ENCODE measurements around the gene GJB6.

The GJB6 gene

DNA sequence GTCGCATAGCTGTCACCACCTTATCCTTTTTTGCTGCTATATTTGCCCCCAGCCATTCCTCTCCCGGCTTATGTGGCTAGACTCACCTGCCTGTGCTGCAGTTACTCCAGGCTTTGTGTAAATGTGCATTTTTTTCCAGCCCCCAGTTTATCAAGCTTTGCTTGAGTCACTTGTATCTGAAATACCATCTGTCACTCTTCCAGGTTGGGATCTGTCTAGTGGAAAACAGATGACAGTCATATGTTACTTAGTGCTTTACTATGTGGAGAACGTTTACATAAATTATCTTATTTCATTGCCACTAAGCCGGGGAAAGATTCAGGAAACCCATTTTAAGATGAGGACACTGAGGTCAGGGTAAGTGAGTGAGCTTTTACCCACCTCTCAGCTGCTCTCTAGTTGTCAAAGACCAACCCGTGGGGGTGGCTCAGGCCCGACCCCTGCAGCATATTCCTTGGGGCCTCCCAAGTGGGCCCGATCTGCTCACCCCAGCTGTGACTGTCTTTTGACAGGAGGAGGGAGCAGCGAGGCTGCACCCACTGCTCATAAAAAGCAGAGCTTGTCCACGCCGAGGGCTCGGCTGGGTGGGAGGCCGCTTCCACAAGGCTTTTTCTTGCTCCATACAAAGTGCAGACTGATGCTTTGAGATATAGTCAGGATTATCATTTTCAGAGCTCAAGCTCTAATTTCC, 46.6 kb downstream of the GJB6 start:
- DNase-seq: no peak

DNA sequence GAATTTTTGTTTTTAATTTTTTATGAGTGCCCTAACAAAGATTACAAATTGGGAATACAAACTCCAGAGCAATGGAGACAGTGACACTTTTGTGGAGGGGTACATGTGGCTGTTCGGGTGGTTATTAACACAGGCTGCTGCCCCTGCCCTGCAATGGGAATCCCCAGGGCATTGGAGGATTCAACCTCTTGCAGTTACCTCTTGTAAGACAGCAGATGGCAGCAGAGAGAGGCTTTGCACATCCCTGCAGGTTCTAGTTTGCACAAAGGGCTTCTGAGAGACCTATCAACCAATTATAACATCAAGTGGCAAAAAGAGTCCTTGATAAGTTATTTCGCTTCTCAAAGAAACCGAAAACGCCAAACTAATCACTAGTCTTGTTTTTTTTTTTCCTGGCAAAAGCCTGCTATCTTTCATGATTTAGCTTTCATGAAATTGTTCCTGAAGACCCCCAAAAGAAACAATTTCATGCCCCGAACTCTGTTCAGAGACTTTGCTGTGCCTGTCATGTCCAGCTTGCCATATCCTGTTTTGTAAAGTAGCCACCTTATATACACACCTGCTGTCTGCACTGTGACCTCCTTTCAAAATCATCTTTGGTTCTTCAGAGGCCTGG, 49.8 kb downstream of the GJB6 start:
- DNase-seq: peak; percentile 66 to 75

DNA sequence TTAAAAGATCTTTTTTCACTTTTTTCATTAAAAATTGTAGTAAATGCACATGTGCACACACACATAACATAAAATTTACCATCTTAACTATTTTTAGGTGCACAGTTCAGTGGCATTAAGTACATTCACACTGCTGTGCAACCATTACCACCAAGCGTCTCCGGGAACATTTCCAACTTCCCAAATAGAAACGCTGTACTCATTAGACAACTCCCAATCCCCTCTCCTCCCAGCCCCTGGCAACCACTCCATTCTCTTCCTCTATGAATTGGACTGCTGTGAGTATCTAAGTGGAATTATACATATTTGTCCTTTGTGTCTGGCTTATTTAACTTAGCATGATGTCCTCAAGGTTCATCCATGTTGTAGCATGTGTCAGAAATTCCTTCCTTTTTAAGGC, 50.9 kb downstream of the GJB6 start:
- DNase-seq: no peak

DNA sequence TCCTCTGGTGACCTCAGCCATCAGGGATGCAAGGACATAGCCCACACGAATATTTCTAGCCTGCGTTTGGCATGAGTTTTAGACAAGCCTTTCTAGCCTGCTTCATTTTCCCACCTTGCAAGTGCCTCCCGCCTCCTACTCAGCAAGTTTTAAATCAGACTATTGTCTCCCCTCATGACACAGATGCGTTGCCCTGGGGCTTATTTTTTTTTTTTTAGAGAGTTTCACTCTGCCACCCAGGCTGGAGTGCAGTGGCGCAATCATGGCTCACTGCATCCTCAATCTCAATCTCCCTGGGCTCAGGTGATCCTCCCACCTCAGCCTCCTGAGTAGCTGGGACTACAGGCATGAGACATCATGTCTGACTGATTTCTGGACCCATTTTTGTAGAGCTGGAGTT, 54.0 kb downstream of the GJB6 start:
- no peak for DNase-seq

DNA sequence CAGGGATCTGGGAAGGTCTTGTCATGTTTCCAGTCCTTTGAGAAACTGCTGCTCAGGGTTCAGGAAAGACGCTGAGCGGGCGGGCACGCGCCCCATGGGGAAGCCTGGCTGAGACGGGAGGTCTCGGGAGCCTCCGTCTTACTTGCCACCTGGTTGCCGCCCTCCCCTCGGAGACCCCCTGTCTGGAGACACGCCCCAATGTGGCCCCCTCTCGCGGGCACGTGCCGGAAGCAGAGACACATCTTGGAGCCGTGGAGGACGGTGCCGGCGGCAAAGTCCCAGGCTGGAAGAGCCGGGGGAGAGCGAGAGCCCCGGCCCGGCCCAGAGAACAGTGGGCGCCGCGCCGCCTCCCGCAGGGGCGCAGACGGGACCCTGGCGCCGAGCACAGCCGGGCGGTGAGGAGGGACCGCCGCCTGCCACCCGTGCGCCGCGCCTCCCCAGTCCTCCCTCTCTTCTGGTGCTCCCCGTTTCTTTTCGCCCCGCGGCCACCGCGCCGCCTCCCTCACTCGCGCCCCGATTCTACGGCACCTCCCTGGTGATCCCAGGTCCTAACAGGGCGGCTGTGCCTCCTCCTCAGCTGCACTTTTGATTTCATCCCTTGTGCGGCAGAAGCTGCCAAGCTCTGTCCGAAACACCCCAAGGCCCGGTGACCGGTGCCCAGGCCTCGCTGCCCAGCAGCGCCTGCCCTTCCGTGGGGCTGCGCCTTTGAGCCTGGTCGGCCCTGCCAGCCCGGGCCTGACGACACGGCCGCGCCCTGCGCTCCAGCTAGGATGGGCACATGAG, 54.9 kb downstream of the GJB6 start:
- no peak for DNase-seq

DNA sequence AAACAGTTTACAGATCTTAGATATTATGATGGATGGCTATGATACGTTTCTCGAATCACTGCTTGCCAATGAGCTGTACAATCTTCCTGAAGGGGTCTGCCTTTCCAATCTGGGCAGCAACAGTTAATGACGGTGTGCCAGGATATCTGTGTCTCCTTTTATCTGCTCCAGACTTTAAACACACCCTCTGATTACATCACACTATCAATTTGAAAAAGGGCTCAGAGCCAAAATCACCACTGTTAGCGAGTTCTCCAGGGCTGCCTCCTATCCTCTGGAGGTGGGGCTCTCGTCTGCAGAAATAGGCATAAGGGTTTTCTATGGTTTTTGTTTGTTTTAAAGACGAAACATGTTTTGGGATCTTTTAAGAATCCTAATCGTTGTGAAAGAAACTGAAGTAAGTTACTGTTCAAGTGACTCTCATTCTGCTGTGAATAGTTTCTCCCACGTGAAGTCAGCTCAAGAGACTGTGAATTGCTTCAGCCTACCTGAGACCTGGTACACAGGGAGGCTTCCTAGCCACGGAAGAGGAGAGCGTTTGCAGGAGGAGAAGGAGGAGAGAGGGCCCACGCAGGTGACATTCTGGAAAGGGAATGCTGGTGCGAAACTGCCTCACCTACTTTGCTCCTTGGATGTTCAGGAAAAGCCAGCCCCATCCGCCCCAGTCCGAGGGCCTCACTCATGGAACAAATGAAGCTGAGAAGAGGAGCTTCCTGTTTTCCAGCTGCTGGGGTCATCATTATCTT, 56.0 kb downstream of the GJB6 start:
- DNase-seq: no peak

DNA sequence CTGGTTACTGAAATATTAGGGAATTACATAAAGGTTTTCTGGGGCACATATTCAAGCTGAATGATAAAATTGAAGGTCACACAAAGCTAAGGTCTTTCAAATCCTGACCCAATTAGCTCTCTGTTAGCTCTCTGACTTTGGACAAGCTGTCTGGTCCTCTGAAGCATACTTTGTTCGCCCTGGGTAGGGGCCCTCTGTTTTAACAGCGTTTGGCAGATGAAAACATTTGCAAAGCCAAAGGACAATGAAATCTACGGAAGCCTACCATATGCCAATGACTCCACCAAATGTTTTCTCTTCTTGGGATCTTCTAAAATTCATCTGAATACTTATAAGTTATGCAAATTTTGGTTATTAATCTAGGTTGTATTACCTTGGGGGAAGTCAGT, 56.7 kb downstream of the GJB6 start:
- DNase-seq: no peak

DNA sequence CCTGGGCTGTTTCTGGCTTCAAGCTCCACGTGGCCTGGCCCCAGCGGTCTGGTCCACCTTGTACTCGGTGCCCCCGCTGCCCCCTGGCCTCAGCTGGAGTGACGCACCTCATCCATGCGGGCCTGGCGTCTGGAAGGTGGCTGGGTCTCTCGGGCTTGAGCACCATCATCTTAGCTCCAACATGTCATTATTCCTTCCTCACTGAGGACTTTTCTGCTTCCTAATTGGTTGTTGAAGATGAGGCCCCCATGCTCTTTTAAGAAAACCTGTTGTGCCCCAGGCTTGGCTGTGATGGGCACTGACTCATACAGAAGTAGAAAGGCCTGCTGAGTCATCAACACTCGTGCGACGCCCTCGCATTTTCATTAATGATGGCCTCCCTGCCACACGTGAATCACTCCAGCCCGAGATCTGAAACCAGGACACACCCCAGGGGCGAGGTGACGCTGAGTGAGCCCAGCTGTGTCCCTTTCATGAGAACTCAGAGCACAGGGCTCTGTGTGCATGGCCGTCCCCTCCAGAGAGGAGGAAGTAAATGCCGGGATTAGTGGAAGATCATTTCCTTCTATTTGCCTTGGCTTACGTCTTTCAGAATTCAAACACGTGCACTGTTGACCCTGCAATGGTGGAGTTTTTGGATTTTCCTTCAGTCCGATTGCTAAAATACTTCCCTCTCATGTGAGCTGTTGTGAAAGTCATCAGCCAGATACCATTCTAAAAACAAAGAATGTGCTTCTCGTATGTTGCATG, 57.3 kb downstream of the GJB6 start:
- peak in 1 of 2 donors; percentile 85 for DNase-seq

DNA sequence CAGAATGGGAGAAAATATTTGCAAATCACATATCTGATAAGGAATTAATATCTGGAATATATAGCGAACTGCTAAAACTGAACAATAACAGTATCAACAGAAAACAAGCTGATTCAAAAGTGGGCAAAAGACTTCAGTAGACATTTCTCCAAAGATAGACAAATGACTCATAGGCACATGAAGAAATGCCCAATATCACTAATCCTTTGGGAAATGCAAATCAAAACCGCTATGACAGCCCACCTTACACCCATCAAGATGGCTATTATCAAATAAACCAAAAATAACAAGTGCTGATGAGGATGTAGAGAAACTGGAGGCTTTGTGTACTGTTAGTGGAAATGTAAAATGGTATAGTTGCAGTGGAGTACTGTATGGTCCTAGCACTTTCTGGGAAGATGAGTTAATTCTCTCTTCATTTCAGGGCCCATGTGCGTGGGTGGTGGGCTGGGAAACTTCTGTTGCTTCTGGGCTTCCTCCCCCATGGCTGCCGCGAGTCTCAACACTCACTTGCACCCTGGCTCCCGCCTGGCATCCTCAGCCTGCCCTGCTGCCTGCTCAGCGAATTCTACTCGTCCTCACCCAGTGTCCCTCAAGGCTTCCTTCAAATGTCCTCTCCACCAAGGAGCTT, 58.9 kb downstream of the GJB6 start:
- no peak for DNase-seq

Data from CD4-positive, alpha-beta T cell treated with Interleukin-1 beta for 1 hour (primary cell).